Suppressor macrophage treated with lipopolysaccharide for 1 hour (primary cell): ENCODE results near the gene HELZ2.

Source experiments
- DNase-seq, 3 donors: peaks; one replicate each; pipeline ENCODE4 v3.0.0-alpha.2; 2020 to 2022

HELZ2 gene

GRCh38 chr20:63548542-63548941, 25.5 kb downstream of the HELZ2 start:
- no peak for DNase-seq

GRCh38 chr20:63547725-63548480, 26.1 kb downstream of the HELZ2 start, which contains the start of gene SRMS:
TSS of gene SRMS (minus strand) at chr20:63547749. CDS start at chr20:63547463, 286 bp downstream.
- no peak for DNase-seq

GRCh38 chr20:63546956-63547724, 26.9 kb downstream of the HELZ2 start:
- DNase-seq: no peak

DNA sequence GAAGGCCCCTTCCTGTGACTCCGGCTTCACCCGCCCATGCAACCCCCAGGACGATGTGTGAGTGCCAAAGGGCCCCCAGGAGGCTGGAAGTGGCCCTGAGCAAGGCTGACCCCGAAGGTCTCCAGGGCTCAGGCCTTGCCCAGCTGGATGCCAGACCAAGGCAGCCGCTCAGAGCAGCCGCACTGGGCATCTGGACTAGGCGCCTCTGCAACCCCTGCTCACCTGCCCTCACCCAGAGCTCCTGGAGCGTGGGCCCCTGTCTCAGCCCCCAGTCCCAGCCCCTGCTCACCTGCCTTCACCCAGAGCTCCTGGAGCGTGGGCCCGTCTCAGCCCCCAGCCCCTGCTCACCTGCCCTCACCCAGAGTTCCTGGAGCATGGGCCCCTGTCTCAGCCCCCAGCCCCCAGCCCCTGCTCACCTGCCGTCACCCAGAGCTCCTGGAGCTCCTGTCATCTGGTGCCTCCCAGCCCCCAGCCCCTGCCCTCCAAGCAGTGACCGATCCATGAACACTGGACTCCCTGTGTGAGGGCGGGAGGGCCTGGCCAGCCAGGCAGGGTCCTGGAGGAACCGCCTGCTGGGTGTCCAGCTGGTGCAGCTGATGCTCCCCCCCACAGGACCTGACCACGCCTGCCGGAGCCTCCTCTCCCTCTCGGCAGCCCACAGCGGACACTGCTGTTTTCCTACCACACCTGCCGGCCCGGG, 27.6 kb downstream of the HELZ2 start:
- no peak for DNase-seq

DNA sequence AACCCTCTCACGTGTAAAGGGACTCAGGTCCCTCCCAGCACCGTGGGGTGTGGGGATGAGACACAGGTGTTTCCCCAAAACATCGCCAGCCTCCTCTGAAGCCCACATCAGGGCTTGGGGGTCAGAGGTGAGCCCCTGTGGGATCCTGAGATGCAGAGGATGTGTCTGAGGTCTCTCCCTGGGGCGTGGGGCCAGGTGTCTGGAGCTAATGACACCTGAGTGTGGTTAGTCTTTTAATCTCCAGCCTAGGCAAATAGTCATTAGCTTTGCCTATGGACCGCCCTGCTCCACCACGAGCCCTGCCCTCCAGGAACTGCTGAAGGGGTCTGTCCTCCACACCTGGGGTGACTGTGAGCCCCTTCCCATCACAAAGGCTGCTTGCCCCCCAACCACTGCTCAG, 28.2 kb downstream of the HELZ2 start:
- DNase-seq: no peak

DNA sequence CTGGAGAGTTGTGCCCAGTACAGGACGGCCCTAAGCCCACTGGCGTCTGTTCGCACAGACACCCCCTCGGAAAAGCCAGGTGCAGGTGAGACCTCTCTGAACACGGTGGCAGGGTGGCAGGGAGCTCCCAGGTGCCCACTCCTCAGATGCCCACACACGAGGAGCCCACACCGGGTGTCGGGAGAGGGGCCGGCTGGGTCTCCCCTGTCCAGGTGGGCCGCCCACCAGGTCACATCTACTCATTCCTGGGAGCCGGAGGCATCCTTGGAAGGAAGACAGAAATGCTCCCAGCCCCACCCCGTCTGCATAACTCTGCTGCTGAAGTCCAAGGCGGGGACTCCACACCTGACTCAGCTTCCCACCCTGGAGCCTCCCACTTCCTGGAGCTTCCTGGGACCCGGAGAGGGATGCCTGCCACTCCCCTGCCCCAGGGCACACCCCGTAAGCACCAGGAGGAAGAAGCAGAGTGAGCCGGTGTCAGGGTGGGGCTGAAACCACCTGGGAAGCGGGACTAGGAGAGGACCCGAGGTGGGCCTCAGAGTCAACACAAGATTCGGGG, 29.0 kb downstream of the HELZ2 start:
- no peak for DNase-seq

DNA sequence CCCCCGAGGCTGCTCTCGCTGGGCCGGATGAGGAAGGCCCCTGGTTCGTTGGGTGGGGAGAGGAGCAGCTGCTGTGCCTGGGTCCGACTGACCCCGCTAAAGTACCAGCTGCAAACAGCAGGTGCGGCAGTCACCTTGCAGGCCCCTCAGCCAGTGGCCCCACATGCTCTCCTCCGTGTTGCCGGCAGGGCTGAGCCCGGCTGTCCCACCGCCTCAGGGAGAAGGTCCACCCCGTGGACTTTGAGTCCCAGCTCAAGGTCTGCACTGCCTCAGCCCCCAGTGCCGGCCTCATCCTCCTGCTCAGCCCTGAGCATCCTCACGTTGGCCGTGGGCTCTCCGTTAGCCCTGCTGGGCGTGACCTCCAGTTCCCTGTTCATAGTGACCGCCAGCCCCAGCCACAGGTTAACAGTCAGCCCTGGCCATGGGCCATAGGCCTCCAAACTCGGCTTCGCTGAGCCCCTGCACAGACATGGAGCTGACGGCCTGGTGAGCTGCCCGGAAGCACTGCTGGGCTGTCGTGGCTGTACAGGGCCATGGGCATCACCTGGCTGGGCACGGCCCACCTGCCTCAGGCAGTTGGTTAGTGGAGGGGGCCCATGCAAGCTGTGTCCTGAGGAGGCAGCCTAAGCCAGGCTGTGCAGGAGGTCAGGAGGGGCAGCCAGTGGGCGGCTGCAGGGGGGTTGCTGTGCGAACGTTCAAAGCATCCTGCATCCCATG, 29.6 kb downstream of the HELZ2 start:
- DNase-seq: no peak

DNA sequence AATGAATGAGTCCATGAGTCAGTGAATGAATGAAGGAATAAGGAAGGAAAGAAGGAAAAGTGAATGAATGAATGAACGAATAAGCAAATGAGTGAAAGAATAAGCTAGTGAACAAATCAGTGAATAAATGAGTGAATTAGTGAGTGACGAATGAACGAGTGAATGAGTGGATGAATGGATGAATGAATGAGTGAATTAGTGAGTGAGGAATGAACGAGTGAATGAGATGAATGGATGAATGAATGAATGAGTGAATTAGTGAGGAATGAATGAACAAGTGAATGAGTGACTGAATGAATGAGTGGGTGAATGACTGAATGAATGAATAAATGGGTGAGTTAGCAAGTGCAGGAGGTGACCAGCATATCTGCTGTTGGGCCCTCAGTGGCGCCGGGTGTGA, 30.3 kb downstream of the HELZ2 start:
- DNase-seq: no peak

DNA sequence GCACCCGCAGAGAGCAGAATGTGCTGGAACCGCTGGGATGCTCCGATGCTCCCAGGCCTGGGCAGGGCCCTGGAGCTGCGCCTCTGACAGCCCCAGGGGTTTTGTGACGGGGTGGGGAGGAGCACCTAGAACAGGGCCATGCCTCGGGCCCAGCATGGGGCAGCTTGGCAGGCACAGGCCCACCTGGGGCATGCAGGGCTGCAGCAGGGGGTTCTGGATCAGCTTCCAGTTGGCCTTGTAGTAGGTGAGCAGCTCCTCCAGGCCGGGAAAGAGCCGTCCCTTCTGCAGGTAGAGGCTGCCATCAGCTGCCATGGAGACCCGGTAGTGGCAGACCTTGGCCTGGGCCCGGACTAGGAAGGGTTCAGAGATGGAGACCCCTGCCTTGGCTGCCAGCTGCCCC, 30.9 kb downstream of the HELZ2 start:
- DNase-seq: no peak

GRCh38 chr20:63542696-63543095, 31.3 kb downstream of the HELZ2 start:
- no peak for DNase-seq

- no peak for DNase-seq
These were observed 31.9 kb downstream of the HELZ2 start for GRCh38 chr20:63542031-63542559.

DNA sequence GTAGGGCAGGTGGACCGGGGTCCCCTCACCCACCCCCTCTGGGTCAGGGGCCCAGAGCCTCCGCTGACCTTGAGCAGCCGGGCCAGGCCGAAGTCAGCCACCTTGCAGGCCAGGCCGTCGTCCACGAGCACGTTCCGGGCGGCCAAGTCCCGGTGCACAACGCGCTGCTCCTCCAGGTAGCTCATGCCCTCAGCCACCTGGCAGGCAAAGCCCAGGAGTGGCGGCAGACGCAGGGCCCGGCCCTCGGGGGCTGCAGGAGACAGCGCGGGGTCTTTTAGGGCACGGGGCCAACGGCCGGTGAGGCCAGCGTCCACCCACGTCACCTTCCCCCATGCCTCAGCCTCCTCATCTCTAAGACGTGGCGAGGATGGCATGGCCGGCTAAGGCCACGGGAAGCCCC, 32.7 kb downstream of the HELZ2 start:
- no peak for DNase-seq

DNA sequence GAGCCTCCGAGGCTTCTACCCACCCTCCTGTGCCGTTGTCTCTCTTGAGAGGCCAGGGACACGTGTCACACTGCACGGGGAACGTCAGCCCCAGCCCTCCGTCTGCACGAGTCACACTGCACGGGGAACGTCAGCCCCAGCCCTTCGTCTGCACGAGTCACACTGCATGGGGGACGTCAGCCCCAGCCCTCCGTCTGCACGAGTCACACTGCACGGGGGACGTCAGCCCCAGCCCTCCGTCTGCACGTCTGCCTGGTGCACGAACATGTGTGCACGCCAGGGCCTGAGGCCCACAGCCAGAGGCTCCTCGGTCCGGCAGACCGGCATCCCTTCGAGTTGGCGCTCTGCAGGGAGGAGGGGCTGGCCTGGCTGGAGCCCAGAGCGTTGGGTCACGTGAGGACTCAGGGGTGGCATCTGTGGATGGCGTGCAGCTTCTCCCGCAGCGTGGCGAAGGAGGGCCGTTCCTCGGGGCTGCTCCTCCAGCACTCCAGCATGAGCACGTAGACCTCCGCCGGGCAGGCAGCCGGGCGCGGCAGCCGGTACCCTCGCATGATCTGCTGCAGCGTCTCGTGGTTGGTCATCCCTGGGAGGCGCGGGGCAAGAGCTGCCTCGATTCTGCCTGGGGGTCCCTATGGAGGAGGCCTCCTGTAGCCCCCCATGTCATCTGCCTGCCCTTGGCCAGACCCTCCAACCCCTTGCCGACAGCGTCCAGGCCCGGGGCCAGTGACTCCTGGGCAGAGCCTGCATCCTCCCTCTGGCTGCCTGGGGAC, 33.4 kb downstream of the HELZ2 start:
- DNase-seq: peak; percentile 63 to 72 (median 71)

GRCh38 chr20:63539441-63540370, 34.3 kb downstream of the HELZ2 start:
- no peak for DNase-seq

- no peak for DNase-seq
These were observed 35.0 kb downstream of the HELZ2 start for GRCh38 chr20:63539092-63539430.

DNA sequence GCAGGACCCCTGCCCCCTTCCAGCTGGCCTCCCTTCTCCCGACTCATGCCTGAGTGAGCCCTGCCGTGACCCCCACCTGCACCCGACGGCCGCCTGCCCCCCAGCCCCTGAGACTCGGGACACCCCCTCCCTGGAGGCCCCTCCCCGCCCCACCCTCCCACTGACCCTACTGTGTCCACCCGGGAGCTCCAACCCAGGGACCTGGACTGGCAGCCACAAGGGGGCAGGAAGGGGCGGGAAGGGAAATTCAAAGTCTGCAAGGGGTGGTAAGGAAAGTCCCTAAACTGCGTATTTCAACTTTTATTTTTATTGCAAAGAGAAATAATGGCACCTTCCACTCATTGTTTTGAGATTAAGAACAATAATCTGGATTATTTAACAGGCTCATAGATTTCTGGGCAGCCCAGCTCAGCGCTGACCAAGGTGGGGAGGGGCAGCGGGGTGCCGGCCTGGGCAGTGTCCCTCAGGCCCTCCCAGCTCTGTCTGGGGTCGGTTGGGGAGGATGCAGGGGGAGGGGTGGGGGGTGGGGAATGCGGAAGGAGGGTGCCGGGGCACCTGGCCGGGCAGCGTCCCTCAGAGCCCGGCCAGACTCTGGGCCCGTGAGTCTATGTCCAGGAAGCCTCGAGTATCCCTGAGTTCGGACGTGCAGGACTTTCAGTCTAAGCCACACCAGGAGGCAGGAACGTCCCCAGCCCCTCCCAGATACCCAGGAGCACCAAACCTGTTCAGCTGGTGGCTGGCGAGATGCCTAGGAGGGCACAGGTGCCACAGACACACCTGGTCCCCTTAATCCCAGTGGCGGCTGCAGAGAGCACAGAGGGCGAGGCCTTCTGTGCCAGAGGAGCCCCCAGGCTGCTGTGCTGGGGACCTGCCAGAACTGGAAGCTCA, 35.6 kb downstream of the HELZ2 start:
- DNase-seq: peak; percentile 76 to 87 (median 81)

DNA sequence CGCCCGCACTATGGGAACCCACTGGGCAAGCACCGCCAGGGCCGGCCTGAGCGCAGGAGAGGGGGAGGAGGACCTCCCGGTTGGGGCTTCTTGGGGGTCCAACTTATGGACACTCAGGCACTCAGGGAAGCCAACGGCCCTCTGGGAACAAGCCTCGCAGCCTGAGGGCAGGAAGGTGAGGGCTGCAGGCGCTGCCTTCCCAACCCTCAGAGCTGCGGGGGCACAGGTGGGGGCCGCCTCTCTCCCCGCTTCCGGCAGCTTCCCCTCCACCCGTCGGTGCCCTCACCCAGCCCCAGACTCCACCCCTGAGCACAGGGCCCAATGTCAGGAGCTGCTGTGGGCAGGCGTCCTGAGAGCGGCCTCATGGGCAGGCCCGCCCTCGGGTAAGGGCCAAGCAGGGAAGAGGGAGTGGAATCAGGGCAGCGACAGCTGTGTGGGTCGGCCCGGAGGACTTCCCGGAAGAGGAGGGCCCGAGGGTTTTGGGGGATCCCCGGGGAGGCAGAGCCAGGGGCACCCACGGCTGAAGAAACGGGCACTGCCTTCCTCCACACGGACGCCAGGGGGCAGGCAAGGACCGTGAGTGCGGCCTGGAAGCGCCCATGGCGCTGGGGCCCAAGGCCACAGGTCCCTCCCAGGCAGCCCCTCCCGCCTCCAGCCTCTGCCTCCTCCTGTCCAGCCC, 36.4 kb downstream of the HELZ2 start:
- peak; percentile 98 to 99 (median 98) for DNase-seq

DNA sequence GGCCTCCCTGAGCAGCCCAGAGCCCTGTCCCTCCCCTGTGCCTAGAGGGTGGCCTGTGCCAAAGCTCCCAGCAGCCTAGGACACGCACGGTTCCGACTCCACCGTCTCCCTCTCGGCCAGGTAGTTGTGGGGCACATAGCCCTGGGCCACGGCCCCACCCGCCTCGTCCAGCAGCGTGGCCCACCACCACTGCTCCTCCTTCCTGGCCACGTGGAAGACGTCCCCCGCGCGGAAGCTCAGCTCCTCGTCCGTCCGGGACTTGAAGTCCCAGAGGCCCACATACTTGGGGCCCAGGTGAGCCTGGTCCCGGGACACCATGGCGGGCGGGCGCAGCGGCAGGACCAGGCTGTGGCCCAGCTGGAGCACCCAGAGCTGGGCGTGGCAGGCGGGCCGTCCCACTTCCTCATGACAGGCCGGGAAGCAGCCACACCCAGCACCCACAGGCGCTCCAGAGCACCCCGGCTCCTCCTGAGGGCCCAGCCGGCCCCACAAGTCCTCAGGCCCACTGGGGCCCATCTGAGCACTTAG, 37.0 kb downstream of the HELZ2 start, which contains the start of gene PTK6:
Gene PTK6 (minus strand): TSS at position 380 of the 528 bp plus-strand sequence. CDS start 62 bp downstream, at position 318.
- DNase-seq: peak; percentile 79 to 90 (median 84)
